NT2/D1 (cell line): Measurements from ENCODE around the gene HSDL1.

Experiments used
- SUZ12 ChIP-seq: IDR thresholded peaks from 2 replicates; pipeline ENCODE4 v1.6.1; 2011; ENCODE audit not compliant: insufficient read length, insufficient read depth; ENCODE audit errors: extremely low read depth
- YY1 ChIP-seq: IDR thresholded peaks from 2 replicates; pipeline ENCODE4 v1.6.1; 2011; ENCODE audit not compliant: insufficient read length, insufficient read depth
- ZNF274 ChIP-seq: IDR thresholded peaks from 2 replicates; pipeline ENCODE4 v1.6.1; 2011; ENCODE audit warnings: mild to moderate bottlenecking, low read depth, low read length

DNA sequence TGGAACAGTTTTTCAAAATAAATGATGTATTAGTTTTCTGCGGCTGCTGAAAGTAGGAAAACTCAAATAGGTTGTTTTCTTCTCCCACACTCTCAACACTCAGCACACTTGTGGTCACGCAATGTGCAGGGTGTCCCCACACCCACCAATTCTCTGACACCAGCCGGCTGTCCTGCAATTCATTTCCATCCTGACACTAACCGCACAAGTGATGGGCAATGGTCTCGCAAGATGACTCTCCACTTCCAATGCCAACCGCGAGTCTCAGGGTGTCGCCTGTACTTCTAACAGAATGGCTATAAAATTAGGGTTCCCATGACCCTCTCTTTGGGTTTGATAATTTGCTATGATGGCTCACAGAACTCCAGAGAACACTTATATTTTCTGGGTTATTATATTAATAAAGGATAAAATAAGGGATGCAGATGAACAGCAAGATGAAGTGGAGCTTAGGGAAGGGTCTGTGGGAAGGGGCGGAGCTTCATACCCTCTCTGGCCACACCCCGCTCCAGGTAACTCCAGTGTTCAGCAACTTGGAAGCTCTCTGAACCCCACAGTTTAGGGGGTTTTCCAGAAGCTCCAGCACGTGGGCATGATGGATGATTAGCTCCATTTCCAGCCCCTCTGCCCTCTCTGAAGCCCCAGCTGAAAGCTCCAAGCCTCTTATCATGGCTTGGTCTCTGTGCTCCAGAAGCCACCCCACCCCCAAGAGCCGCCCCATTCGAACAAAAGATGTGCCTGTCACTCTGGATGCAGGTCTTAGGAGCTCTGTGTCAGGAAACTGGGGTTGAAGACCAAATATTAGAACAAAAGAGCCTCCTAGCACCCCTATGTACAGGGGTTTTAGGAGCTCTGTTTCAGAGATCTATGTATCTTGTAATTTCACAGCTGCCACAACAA lies 22.1 kb upstream of the HSDL1 start:
- TF ChIP-seq SUZ12 (no peak), YY1 (no peak), ZNF274 (no peak)
